DMS153 treated with DMSO at 0.1 percent for 48 hours (cell line): Measurements from ENCODE around the gene HOXA4.

ENCODE experiments used
- DNase-seq: peaks from one replicate; lab custom pipeline; 2025; ENCODE audit not compliant: unreplicated experiment; lab: John Stamatoyannopoulos, UW

Gene HOXA4

GRCh38 chr7:27147199-27148030 is 16.9 kb upstream of the HOXA4 start, which contains the start of gene HOXA6:
Gene HOXA6 (minus strand): TSS chr7:27147774. CDS start chr7:27147749, 25 bp downstream.
- peak; percentile 85 for DNase-seq

GRCh38 chr7:27146491-27147198 is 16.1 kb upstream of the HOXA4 start:
- no peak for DNase-seq

- DNase-seq, result no peak
Observed at GRCh38 chr7:27145914-27146412, 15.4 kb upstream of the HOXA4 start.

GRCh38 chr7:27145165-27145913 is 14.8 kb upstream of the HOXA4 start:
- DNase-seq, result no peak

GRCh38 chr7:27144781-27145164 is 14.2 kb upstream of the HOXA4 start:
- DNase-seq, result no peak

- no peak for DNase-seq
Observed at GRCh38 chr7:27143950-27144780, 13.6 kb upstream of the HOXA4 start.

- no peak for DNase-seq
Observed at GRCh38 chr7:27143023-27143949, 12.7 kb upstream of the HOXA4 start, which contains the start of gene HOXA5. Gene HOXA5 (minus strand): TSS chr7:27143681. CDS start chr7:27143607, 74 bp downstream.

GRCh38 chr7:27142580-27143022 is 12.0 kb upstream of the HOXA4 start:
- DNase-seq, result no peak

GRCh38 chr7:27141923-27142579 is 11.5 kb upstream of the HOXA4 start:
- no peak for DNase-seq

GRCh38 chr7:27141137-27141922 is 10.8 kb upstream of the HOXA4 start:
- no peak for DNase-seq

GRCh38 chr7:27140126-27140857 is 9.7 kb upstream of the HOXA4 start:
- DNase-seq, result no peak

- DNase-seq, result no peak
Observed at GRCh38 chr7:27139334-27140125, 9.0 kb upstream of the HOXA4 start.

GRCh38 chr7:27138985-27139333 is 8.4 kb upstream of the HOXA4 start:
- no peak for DNase-seq

GRCh38 chr7:27138472-27138871 is 7.9 kb upstream of the HOXA4 start:
- DNase-seq, result no peak

- no peak for DNase-seq
Observed at GRCh38 chr7:27137640-27138315, 7.2 kb upstream of the HOXA4 start.

- DNase-seq, result no peak
Observed at GRCh38 chr7:27134392-27134791, 3.8 kb upstream of the HOXA4 start.
